K562 (cell line): ENCODE measurements around the gene EPHA10. TPM values are rescaled to one million over a fixed set of nuclear protein-coding genes. Genes with fewer than 3 reads are reported as not detected.

Experiments
- ATAC-seq: fragments of 200-7000 bp; cut with Tn5 transposase; 3 replicates; pipeline ENCODE4 v1.9.1; 2020; ENCODE audit warnings: moderate library complexity
- BruUV-seq: library from RNA; stranded (reverse); fragments of 400-500 nt; replicated peaks from 2 replicates; lab custom pipeline; 2021; lab: Mats Ljungman, UMichigan
- CTCF ChIA-PET: fragments of 300-600 bp; formaldehyde crosslinking; extraction: SDS; loops from one replicate; lab custom pipeline; 2021; ENCODE audit warnings: low intra/inter-chr PET ratio; lab: Yijun Ruan, JAX
- POLR2A ChIA-PET: fragments of 300-600, 350-650 bp; sonication (Branson Sonifier 250); formaldehyde crosslinking; extraction: SDS; loops from one replicate; lab custom pipeline; 2021; ENCODE audit warnings: antibody characterized with exemption, inconsistent platforms; lab: Yijun Ruan, JAX
- DNase-seq, 4 experiments: peaks; one replicate each; pipeline versions ENCODE4 v3.0.0 to v3.0.0-alpha.2; 2011 to 2018; ENCODE audit warnings: low spot score in 3 of 4, mixed read lengths in 3 of 4; ENCODE audit errors: extremely low read depth in 1 of 4
- FAIRE-seq: peaks from 2 replicates; lab custom pipeline; 2011; peaks lifted over from hg19 to GRCh38; lab: Jason Lieb, UNC
- H2AFZ ChIP-seq: 2 replicates; pipeline ENCODE4 v1.6.0; 2011; ENCODE audit warnings: low read depth, low read length, control low read depth, inconsistent platforms
- H3K27ac ChIP-seq: fragments of 200-600 bp; 3 replicates; pipeline ENCODE4 v1.8.0; 2011; ENCODE audit warnings: low read depth, mild to moderate bottlenecking, control low read depth, inconsistent platforms, low read length, moderate library complexity, mixed read lengths; ENCODE audit errors: extremely low read depth
- H3K27me3 ChIP-seq, 2 experiments: fragments of 300-600 bp in 1 of 2; 2 replicates in 1 of 2; 3 replicates in 1 of 2; pipeline versions ENCODE4 v1.6.0 to v1.8.0; 2011; ENCODE audit warnings: inconsistent platforms in 2 of 2, low read length in 2 of 2, mild to moderate bottlenecking in 1 of 2, mixed read lengths in 1 of 2, moderate library complexity in 1 of 2; ENCODE audit not compliant: control insufficient read depth in 2 of 2, insufficient read depth in 2 of 2
- H3K36me3 ChIP-seq: fragments of 300-600 bp; 3 replicates; pipeline ENCODE4 v1.8.0; 2011; ENCODE audit warnings: mild to moderate bottlenecking, low read length, inconsistent platforms; ENCODE audit not compliant: control insufficient read depth, insufficient read depth
- H3K4me1 ChIP-seq, 2 experiments: fragments of 200-600 bp in 1 of 2; replicated peaks in 1 of 2; 2 replicates in 1 of 2; 3 replicates in 1 of 2; pipeline versions ENCODE4 v1.5.1 to v1.8.0; 2011; ENCODE audit warnings: inconsistent platforms in 2 of 2, low read length in 2 of 2, mild to moderate bottlenecking in 1 of 2, mixed read lengths in 1 of 2, moderate library complexity in 1 of 2; ENCODE audit not compliant: control insufficient read depth in 2 of 2, insufficient read depth in 2 of 2
- H3K4me2 ChIP-seq: 2 replicates; pipeline ENCODE4 v1.6.1; 2011; ENCODE audit warnings: low read length, control low read depth, inconsistent platforms, mixed read lengths; ENCODE audit not compliant: insufficient read depth
- H3K4me3 ChIP-seq: fragments of 200-600 bp; sonication (generic), shearing (Covaris generic); 2 replicates; pipeline ENCODE4 v1.5.1; 2016; ENCODE audit warnings: control low read depth, inconsistent platforms
- H3K79me2 ChIP-seq: fragments of 200-600 bp; 3 replicates; pipeline ENCODE4 v1.8.0; 2011; ENCODE audit warnings: low read length, inconsistent platforms; ENCODE audit not compliant: control insufficient read depth, insufficient read depth
- H3K9ac ChIP-seq, 2 experiments: 2 replicates each; pipeline versions ENCODE4 v1.6.0 to v1.6.1; 2011; ENCODE audit warnings: low read depth in 2 of 2, low read length in 2 of 2, control low read depth in 1 of 2, inconsistent platforms in 1 of 2, mild to moderate bottlenecking in 1 of 2, mixed read lengths in 1 of 2; ENCODE audit not compliant: insufficient read depth in 1 of 2
- H3K9me1 ChIP-seq: one replicate; pipeline ENCODE4 v1.6.0; 2011; ENCODE audit warnings: inconsistent platforms, mild to moderate bottlenecking, low read length, moderate library complexity; ENCODE audit not compliant: control insufficient read depth, insufficient read depth
- H3K9me3 ChIP-seq: replicated peaks from 2 replicates; pipeline ENCODE4 v1.5.1; 2011; ENCODE audit warnings: low read depth, low read length, inconsistent platforms; ENCODE audit not compliant: control insufficient read depth, insufficient read depth
- H4K20me1 ChIP-seq: replicated peaks from 2 replicates; pipeline ENCODE4 v1.6.1; 2011; ENCODE audit warnings: low read length, inconsistent platforms, mixed read lengths; ENCODE audit not compliant: control insufficient read depth, insufficient read depth
- CBFA2T2 ChIP-seq: fragments of 450-650 bp; conservative IDR thresholded peaks from 2 replicates; pipeline ENCODE4 v1.6.1; 2017; ENCODE audit warnings: mild to moderate bottlenecking
- FOXA3 ChIP-seq, 2 experiments: fragments of 450-650 bp in 1 of 2; sonication (generic) in 1 of 2; formaldehyde crosslinking; IDR thresholded peaks in 1 of 2; conservative IDR thresholded peaks in 1 of 2; 2 replicates each; pipeline versions ENCODE4 v1.4.0 to v1.8.0; 2020 to 2022; ENCODE audit warnings: mild to moderate bottlenecking in 2 of 2, missing genetic modification reagents in 1 of 2
- LARP7 ChIP-seq: fragments of 450-650 bp; IDR thresholded peaks from 2 replicates; pipeline ENCODE4 v1.6.1; 2016
- MTF1 ChIP-seq: fragments of 250-450 bp; sonication (Bioruptor Pico); IDR thresholded peaks from 2 replicates; pipeline ENCODE4 v1.9.0; 2021; ENCODE audit warnings: moderate library complexity, mild to moderate bottlenecking, inconsistent platforms, borderline replicate concordance
- TAF7 ChIP-seq: fragments of 450-650 bp; IDR thresholded peaks from 2 replicates; pipeline ENCODE4 v1.6.1; 2016; ENCODE audit warnings: missing genetic modification characterization, missing compliant biosample characterization
- THRA ChIP-seq: fragments of 450-650 bp; IDR thresholded peaks from 2 replicates; pipeline ENCODE4 v1.6.1; 2017; ENCODE audit warnings: mild to moderate bottlenecking, moderate library complexity
- U2AF2 ChIP-seq: fragments of 200-400 bp; formaldehyde crosslinking; optimal IDR thresholded peaks from 2 replicates; pipeline ENCODE3; 2017; ENCODE audit warnings: low read depth, mild to moderate bottlenecking, low read length
- ZC3H8 ChIP-seq: fragments of 450-650 bp; IDR thresholded peaks from 2 replicates; pipeline ENCODE4 v1.6.1; 2017
- ZNF232 ChIP-seq: sonication (generic); formaldehyde crosslinking; IDR thresholded peaks from 2 replicates; pipeline ENCODE4 v1.8.0; 2022; ENCODE audit warnings: mild to moderate bottlenecking, missing genetic modification reagents
- WGBS: fragments of 100-300 bp; shearing (Covaris generic); methylation state at CpG from one replicate; pipeline ENCODE4 v1.1.6; 2016; ENCODE audit warnings: low coverage, mixed read lengths; ENCODE audit not compliant: insufficient coverage; ENCODE audit errors: missing lambda C conversion rate; 5-methylcytosine and 5-hydroxymethylcytosine counted together
- in situ Hi-C: fragments of 300-500 bp; cut with MboI; formaldehyde crosslinking; loops from 4 replicates; pipeline ENCODE4 v1.15.0; 2018; ENCODE audit warnings: inconsistent platforms, mixed read lengths
- intact Hi-C: fragments of 100-400 bp; cut with micrococcal nuclease; formaldehyde crosslinking; loops from 2 replicates; pipeline ENCODE4 v1.14.2; 2022
- polyA plus RNA-seq, 8 experiments: library from polyadenylated mRNA; depleted of rRNA in 4 of 8; stranded (reverse) in 5 of 8; unstranded in 3 of 8; fragments of >200 nt; fragmentation: Nextera tagmentation in 2 of 8; fragmentation: Illumina TruSeq in 1 of 8; extraction: Ambion mirVana in 2 of 8; extraction: Trizol in 1 of 8; gene quantifications; 2 replicates each; pipeline versions ENCODE4 v1.2.1 to v1.2.3, GENCODE V29; 2011 to 2014; ENCODE audit warnings: inconsistent platforms in 1 of 8, missing spikeins in 1 of 8
- total RNA-seq, 7 experiments: library from RNA; depleted of rRNA in 6 of 7; stranded (reverse); fragments of >200 nt in 6 of 7; fragmentation: Illumina TruSeq in 2 of 7; extraction: Trizol in 2 of 7; gene quantifications; 2 replicates each; pipeline versions ENCODE4 v1.2.1 to v1.2.3, GENCODE V29; 2011 to 2021; ENCODE audit warnings: low replicate concordance in 1 of 7
- TF ChIP-seq, protein P1 (sequence below): fragments of 450-650 bp; IDR thresholded peaks from 2 replicates; pipeline ENCODE4 v1.6.1; 2016; ENCODE audit warnings: low read depth

EPHA10 gene
- total and polyA plus RNA-seq, 9 of the 15 experiments (the other 6 are each of a cell fraction or from before 2014, with no cell fraction given): 0.03 TPM; not detected in 8

- no peak for FAIRE-seq
- Histone ChIP-seq H3K9me1 (no peaks in the 10 kb centered on the region), H4K20me1 (0 out of 2 replicates have a peak, but pooled peaks cover 2% of the 10 kb centered on the region), H3K4me3 (no peak overlapping the region), H2AFZ (no peak overlapping the region), H3K9ac (no peak overlapping the region), H3K9me3 (no peaks in the 10 kb centered on the region), H3K4me2 (no peak overlapping the region), H3K4me1 (no peaks in the 10 kb centered on the region), H3K27ac (no peak overlapping the region), H3K36me3 (no peaks in the 10 kb centered on the region), H3K79me2 (no peaks in the 10 kb centered on the region), H3K27me3 (peaks cover 14 to 22% of the 10 kb centered on the region in 2 experiments; a peak in 4 of 5 replicates)
- in situ Hi-C loops: no loop called here
- TF ChIP-seq FOXA3 (CRISPR knock-in tag; conservative IDR thresholded peaks at IDR 0.05 in 1 of 2, IDR thresholded peaks at IDR 0.05 in 1 of 2) (no peak), ZC3H8 (no peak), CBFA2T2 (no peak), ZNF232 (no peak), U2AF2 (no peak), LARP7 (no peak), MTF1 (CRISPR knock-in tag) (no peak), THRA (no peak), TAF7 (tag) (no peak)
- TF ChIP-seq, protein P1, sequence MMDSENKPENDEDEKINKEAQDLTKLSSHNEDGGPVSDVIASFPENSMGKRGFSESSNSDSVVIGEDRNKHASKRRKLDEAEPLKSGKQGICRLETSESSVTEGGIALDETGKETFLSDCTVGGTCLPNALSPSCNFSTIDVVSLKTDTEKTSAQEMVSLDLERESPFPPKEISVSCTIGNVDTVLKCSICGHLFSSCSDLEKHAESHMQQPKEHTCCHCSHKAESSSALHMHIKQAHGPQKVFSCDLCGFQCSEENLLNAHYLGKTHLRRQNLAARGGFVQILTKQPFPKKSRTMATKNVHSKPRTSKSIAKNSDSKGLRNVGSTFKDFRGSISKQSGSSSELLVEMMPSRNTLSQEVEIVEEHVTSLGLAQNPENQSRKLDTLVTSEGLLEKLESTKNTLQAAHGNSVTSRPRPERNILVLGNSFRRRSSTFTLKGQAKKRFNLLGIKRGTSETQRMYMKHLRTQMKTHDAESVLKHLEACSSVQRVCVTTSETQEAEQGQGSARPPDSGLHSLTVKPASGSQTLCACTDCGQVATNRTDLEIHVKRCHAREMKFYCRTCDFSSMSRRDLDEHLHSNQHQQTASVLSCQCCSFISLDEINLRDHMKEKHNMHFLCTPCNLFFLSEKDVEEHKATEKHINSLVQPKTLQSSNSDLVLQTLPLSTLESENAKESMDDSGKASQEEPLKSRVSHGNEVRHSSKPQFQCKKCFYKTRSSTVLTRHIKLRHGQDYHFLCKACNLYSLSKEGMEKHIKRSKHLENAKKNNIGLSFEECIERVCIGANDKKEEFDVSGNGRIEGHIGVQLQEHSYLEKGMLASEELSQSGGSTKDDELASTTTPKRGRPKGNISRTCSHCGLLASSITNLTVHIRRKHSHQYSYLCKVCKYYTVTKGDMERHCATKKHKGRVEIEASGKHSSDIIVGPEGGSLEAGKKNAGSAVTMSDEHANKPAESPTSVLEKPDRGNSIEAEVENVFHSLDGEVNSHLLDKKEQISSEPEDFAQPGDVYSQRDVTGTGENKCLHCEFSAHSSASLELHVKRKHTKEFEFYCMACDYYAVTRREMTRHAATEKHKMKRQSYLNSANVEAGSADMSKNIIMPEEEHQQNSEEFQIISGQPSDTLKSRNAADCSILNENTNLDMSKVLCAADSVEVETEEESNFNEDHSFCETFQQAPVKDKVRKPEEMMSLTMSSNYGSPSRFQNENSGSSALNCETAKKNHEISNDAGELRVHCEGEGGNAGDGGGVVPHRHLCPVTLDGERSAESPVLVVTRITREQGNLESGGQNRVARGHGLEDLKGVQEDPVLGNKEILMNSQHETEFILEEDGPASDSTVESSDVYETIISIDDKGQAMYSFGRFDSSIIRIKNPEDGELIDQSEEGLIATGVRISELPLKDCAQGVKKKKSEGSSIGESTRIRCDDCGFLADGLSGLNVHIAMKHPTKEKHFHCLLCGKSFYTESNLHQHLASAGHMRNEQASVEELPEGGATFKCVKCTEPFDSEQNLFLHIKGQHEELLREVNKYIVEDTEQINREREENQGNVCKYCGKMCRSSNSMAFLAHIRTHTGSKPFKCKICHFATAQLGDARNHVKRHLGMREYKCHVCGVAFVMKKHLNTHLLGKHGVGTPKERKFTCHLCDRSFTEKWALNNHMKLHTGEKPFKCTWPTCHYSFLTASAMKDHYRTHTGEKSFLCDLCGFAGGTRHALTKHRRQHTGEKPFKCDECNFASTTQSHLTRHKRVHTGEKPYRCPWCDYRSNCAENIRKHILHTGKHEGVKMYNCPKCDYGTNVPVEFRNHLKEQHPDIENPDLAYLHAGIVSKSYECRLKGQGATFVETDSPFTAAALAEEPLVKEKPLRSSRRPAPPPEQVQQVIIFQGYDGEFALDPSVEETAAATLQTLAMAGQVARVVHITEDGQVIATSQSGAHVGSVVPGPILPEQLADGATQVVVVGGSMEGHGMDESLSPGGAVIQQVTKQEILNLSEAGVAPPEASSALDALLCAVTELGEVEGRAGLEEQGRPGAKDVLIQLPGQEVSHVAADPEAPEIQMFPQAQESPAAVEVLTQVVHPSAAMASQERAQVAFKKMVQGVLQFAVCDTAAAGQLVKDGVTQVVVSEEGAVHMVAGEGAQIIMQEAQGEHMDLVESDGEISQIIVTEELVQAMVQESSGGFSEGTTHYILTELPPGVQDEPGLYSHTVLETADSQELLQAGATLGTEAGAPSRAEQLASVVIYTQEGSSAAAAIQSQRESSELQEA: no peak
- DNase-seq: no peak
- no TSS peak for BruUV-seq
- ATAC-seq: no peak
- intact Hi-C loops: no loop called here
- ChIA-PET POLR2A (interaction anchor here (0.6 to 2.1 kb wide), 7 partner anchors 9 to 181 kb away, joined by 3 to 8 read pairs (median 4); no protein-coding TSS in a partner anchor), CTCF (interaction anchor here (0.6 kb wide), 1 partner anchor 1796 kb away, joined by 3 read pairs; no protein-coding TSS in a partner anchor)
- whole genome bisulfite sequencing: 1% methylated on average over 9 of the region's 9 CpGs
These were observed 23.8 kb downstream of the EPHA10 start for GRCh38 chr1:37741130-37741529.
